ENCODE data around the gene DENND4C. TPM values are rescaled to one million over a fixed set of nuclear protein-coding genes. Genes with fewer than 3 reads are reported as not detected.
"Not testable (repeated sequence)": the region's sequence is repeated elsewhere in the genome, so short reads cannot be mapped to it uniquely, and the experiment has no call there.

The DENND4C gene
- total RNA-seq, 2 experiments from 2014 or later, result 28.8 to 38.6 TPM

DNA sequence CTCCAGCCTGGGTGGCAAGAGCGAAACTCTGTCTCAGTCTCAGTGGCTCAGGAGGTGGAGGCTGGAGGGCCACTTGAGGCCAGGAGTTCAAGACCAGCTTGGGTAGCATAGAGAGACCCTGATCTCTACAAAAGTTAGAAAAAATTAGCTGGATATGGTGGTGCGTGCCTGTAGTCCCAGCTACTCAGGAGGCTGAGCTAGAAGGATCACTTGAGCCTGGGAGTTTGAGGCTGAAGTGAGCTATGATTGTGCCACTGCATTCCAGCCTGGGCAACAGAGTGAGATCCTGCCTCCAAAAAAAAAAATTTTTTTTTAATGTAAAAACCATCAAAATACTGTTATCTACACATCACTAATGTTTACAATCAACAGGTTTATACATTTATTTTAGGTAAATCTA lies 24.6 kb downstream of the DENND4C start:
- Mint-ChIP-seq H3K4me1 (peaks cover 19% of the 10 kb centered on the region), H3K4me3 (no peak overlapping the region), H3K9me3 (ENCODE audit: low read depth) (peaks cover 2% of the 10 kb centered on the region), H3K27ac (no peak overlapping the region), H3K27me3 (no peaks in the 10 kb centered on the region), H3K36me3 (peaks cover 5% of the 10 kb centered on the region)
- no peak for ATAC-seq
- DNase-seq, result no peak
- CTCF ChIA-PET, result no interaction called here

DNA sequence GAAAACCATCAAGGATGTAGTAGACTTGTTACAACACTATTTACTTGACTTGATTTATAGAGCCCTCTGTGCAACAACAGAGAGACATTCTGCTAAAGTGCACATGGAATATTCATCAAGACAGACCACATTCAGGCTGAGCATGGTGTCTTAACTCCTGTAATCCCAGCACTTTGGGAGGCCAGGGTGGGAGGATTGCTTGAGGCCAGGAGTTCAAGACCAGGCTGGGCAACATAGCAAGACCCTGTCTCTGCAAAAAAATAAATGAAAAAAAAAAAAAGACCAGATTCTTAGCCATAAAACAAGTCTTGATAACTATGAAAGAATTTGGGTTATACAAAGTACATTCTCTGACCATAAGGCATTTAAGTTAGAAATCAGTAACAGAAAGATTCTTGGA lies 25.3 kb downstream of the DENND4C start:
- Mint-ChIP-seq H3K4me3 (no peak overlapping the region), H3K27me3 (no peaks in the 10 kb centered on the region), H3K36me3 (peaks cover 2% of the 10 kb centered on the region), H3K27ac (no peak overlapping the region), H3K9me3 (ENCODE audit: low read depth) (peaks cover 2% of the 10 kb centered on the region), H3K4me1 (peaks cover 12% of the 10 kb centered on the region)
- CTCF ChIA-PET, result interaction anchor here (0.7 kb wide), 1 partner anchor 24 kb away, joined by 3 read pairs; no protein-coding TSS in a partner anchor
- DNase-seq (no peak), ATAC-seq (no peak)

DNA sequence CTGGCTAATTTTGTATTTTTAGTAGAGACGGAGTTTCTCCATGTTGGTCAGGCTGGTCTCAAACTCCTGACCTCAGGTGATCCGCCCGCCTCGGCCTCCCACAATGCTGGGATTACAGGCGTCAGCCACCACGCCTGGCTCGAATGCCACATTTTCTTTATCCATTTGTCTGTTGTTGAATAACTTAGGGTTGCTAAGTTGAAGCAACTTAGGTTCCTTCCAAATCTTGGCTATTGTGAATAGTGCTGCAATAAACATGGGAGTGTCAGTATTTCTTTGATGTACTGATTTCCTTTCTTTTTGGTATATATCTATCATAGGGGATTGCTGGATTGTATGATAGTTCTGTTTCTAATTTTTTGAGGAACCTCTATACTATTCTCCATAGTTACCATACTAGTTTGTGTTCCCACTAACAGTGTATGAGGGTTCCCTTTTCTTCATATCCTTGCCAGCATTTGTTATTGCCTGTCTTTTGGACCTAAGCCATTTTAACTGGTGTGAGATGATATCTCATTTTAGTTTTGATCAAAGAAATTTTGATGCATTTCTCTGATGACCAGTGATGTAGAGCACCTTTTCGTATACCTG lies 29.3 kb downstream of the DENND4C start:
- H3K27me3 Mint-ChIP-seq; ATAC-seq; H3K9me3 Mint-ChIP-seq (ENCODE audit: low read depth); CTCF ChIA-PET; H3K4me3 Mint-ChIP-seq; H3K27ac Mint-ChIP-seq; DNase-seq: not testable (repeated sequence)
- peaks cover 12% of the 10 kb centered on the region for H3K4me1 Mint-ChIP-seq
- peaks cover 11% of the 10 kb centered on the region for H3K36me3 Mint-ChIP-seq

DNA sequence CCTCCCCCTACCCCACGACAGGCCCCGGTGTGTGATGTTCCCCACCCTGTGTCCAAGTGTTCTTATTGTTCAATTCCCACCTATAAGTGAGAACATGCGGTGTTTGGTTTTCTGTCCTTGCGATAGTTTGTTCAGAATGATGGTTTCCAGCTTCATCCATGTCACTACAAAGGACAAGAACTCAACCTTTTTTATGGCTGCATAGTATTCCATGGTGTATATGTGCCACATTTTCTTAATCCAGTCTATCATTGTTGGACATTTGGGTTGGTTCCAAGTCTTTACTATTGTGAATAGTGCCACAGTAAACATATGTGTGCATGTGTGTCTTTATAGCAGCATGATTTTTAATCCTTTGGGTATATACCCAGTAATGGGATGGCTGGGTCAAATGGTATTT lies 35.1 kb downstream of the DENND4C start:
- H3K4me3 Mint-ChIP-seq; ATAC-seq; CTCF ChIA-PET; H3K27me3 Mint-ChIP-seq; DNase-seq; H3K27ac Mint-ChIP-seq; H3K9me3 Mint-ChIP-seq (ENCODE audit: low read depth): not testable (repeated sequence)
- Mint-ChIP-seq H3K4me1 (peaks cover 48% of the 10 kb centered on the region), H3K36me3 (peaks cover 36% of the 10 kb centered on the region)

DNA sequence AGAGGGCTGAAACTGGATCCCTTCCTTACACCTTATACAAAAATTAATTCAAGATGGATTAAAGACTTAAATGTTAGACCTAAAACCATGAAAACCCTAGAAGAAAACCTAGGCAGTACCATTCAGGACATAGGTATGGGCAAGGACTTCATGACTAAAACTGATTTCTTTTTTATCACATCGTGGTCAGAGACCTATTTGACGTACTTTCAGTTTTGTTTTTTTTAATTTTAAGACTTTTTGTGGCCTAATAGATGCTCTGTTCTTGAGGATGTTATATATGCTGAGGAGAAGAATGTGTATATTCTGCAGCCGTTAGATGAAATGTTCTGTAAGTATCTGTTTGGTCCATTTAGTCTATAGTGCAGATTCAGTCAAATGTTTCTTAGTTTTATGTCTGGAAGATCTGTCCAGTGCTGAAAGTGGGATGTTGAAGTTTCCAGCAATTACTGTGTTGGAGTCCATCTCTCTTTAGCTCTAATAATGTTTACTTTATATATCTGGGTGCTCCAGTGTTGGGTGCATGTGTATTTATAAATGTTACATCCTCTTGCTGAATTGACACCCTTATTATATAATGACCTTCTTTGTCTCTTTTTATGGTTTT lies 36.4 kb downstream of the DENND4C start:
- H3K9me3 Mint-ChIP-seq (ENCODE audit: low read depth); DNase-seq; CTCF ChIA-PET; H3K27me3 Mint-ChIP-seq: not testable (repeated sequence)
- Mint-ChIP-seq H3K36me3 (peaks cover 37% of the 10 kb centered on the region), H3K27ac (peak overlapping the region; percentile 65), H3K4me3 (peak overlapping the region; percentile 55), H3K4me1 (peaks cover 46% of the 10 kb centered on the region)
- peak; percentile 64 for ATAC-seq

DNA sequence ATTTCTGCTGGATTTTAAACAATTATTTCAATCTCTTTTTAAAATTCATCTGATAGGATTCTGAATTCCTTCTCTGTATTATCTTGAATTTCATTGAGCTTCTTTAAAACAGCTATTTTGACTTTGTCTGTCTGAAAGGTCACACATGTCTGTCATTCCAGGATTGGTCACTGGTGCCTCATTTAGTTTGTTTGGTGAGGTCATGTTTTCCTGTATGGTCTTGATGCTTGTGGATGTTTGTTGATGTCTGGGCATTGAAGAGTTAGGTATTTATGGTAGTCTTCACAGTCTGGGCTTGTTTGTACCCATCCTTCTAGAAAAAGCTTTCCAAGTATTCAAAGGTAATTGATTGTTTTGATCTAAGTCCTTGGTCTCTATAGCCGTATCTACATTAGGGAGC lies 39.1 kb downstream of the DENND4C start:
- H3K4me1 Mint-ChIP-seq, result peaks cover 37% of the 10 kb centered on the region
- ATAC-seq, result no peak

DNA sequence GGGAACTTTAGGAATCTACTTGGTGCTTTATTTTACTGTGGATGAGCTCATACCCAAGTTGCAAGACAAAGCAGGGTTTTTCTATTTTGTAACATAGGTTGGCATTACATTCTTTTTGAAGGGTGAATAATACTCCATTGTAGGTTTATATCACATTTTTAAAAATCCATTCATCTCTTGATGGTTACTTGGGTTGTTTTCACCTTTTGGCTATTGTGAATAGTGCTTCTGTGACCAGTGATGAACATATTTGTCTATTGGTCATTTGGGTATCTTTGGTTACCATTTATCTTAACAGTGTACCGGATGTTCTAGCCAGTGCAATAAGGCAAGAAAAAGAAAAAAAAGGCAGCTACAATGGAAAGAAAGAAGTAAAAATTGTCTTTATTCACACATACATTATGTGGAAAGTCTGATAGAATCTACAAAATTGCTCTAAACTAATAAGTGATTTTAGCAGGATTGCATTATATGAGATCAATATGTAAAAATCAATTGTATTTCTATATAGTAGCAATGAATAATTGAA lies 40.0 kb downstream of the DENND4C start:
- Mint-ChIP-seq H3K36me3 (peaks cover 31% of the 10 kb centered on the region), H3K4me1 (peaks cover 36% of the 10 kb centered on the region), H3K4me3 (no peak overlapping the region), H3K27me3 (no peaks in the 10 kb centered on the region), H3K27ac (no peak overlapping the region), H3K9me3 (ENCODE audit: low read depth) (peaks cover 2% of the 10 kb centered on the region)
- no peak for ATAC-seq
- no peak for DNase-seq
- CTCF ChIA-PET, result no interaction called here

More for the DNA sequence above, 39.1 kb downstream of the DENND4C start:
- Mint-ChIP-seq H3K27me3 (no peaks in the 10 kb centered on the region), H3K9me3 (ENCODE audit: low read depth) (peaks cover 2% of the 10 kb centered on the region), H3K36me3 (peaks cover 32% of the 10 kb centered on the region), H3K27ac (peak overlapping the region; percentile 76), H3K4me3 (no peak overlapping the region)
- DNase-seq, result no peak
- CTCF ChIA-PET, result interaction anchor here (1.4 kb wide), 1 partner anchor 196 kb away, joined by 5 read pairs; no protein-coding TSS in a partner anchor

DNA sequence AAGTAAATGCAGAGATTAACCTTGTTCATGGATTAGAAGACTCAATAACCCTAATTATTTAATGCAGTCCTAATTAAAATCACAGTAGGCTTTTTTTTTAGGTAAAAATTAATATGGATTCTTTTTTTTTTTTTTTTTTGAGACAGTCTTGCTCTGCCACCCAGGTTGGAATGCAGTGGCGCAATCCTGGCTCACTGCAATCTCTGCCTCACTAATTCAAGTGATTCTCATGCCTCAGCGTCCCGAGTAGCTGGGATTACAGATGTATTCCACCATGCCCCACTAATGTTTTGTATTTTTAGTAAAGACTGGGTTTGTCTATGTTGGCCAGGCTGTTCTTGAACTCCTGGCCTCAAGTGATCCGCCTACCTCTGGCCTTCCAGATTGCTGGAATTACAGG lies 40.6 kb downstream of the DENND4C start:
- Mint-ChIP-seq H3K36me3 (peaks cover 28% of the 10 kb centered on the region), H3K4me1 (peaks cover 35% of the 10 kb centered on the region), H3K27me3 (no peaks in the 10 kb centered on the region), H3K9me3 (ENCODE audit: low read depth) (peaks cover 2% of the 10 kb centered on the region), H3K27ac (no peak overlapping the region), H3K4me3 (no peak overlapping the region)
- CTCF ChIA-PET, result no interaction called here
- ATAC-seq (no peak), DNase-seq (no peak)

DNA sequence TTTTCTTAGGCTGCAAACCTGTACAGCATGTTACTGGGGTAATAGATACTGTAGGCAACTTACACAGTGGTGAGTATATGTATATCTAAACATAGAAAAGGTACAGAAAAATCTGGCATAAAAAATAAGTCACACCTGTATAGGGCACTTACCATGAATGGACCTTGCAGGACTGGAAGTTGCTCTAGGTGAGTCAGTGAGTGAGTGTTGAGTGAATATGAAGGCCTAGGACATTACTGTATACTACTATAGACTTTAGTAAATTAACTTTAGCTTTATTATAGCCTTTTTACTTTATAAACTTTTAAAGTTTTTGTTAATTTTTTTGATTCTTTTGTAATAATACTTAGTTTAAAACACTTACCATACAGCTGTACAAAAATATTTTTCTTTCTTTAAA lies 51.3 kb downstream of the DENND4C start:
- Mint-ChIP-seq H3K9me3 (ENCODE audit: low read depth) (no peaks in the 10 kb centered on the region), H3K4me1 (peaks cover 3% of the 10 kb centered on the region), H3K36me3 (no peaks in the 10 kb centered on the region), H3K27me3 (no peaks in the 10 kb centered on the region), H3K27ac (no peak overlapping the region), H3K4me3 (no peak overlapping the region)
- DNase-seq, result no peak
- CTCF ChIA-PET, result interaction anchor here (0.9 to 1.6 kb wide), 2 partner anchors 175 to 183 kb away, joined by 3 to 4 read pairs; no protein-coding TSS in a partner anchor
- ATAC-seq, result no peak

DNA sequence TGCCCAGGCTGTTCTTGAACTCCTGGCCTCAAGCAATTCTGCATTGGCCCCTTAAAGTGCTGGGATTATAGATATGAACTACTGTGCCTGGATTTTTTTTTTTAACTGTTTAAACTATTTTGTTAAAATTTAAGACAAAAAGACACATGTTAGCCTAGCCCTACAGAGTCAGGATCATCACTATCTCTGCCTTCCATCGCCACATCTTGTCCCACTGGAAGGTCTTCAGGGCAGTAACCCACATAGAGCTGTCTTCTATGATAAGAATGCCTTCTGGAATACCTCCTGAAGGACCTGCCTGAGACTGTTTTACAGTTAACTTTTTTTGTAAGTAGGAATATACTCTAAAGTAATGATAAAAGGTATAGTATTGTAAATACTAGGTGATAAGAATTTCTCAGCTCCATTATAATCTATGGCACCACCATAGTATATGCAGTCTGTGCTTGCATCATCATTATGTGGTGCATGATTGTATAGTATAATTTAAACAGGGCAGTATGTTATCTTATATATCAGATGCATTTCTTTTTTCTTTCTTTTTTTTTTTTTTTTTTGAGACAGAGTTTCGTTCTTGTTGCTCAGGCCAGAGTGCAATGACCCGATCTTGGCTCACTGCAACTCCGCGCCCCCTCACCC lies 52.7 kb downstream of the DENND4C start:
- Mint-ChIP-seq H3K27me3 (no peaks in the 10 kb centered on the region), H3K4me3 (no peak overlapping the region), H3K27ac (no peak overlapping the region), H3K9me3 (ENCODE audit: low read depth) (no peaks in the 10 kb centered on the region), H3K36me3 (no peaks in the 10 kb centered on the region), H3K4me1 (peaks cover 3% of the 10 kb centered on the region)
- DNase-seq (no peak), ATAC-seq (no peak)
- CTCF ChIA-PET, result no interaction called here

DNA sequence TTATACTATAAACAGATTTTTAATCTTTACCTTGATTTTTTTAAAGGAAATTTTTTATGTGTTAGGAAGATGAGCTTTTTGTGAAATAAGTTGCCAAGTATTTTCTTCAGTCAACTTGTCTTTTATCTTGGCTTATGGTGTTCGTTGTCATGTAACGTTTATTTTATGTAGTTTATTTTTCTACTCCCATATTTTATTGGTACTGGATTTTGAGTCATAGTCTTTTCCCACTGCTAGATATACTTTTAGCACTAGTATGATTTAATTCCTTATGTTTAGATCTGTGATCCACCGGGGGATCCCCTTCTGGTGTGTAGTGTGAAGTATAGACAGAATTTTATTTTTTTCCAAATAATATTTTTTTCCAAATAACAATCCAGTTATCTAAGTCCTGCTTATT lies 54.2 kb downstream of the DENND4C start:
- H3K27me3 Mint-ChIP-seq, result no peaks in the 10 kb centered on the region
- H3K4me3 Mint-ChIP-seq, result no peak overlapping the region
- no peaks in the 10 kb centered on the region for H3K9me3 Mint-ChIP-seq (ENCODE audit: low read depth)
- ATAC-seq (no peak), DNase-seq (no peak)
- CTCF ChIA-PET, result no interaction called here
- H3K36me3 Mint-ChIP-seq, result peaks cover 4% of the 10 kb centered on the region
- peaks cover 3% of the 10 kb centered on the region for H3K4me1 Mint-ChIP-seq
- H3K27ac Mint-ChIP-seq, result no peak overlapping the region

DNA sequence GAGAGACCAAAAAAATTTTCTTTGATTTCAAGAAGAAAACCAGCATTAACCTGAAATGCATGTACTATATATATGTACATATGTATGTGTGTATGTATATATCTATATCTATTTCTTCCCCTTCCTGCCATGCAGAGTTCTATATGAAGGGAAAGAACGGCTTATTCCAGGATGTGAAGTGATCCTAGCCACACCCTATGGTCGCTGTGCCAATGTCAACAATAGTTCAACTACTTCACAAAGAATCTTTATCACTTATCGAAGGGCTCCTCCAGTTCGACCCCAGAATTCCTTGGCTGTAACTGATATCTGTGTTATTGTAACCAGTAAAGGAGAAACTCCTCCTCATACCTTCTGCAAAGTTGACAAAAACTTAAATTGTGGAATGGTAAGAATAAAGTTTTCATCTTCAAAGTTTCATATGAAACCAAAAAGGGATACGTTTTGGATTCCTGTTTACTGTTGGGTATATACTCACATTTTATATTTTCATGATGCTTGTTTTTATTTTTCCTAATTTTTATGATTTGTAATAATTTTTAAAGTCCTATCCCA lies 56.2 kb downstream of the DENND4C start:
- ATAC-seq, result no peak
- peaks cover 12% of the 10 kb centered on the region for H3K36me3 Mint-ChIP-seq
- no peaks in the 10 kb centered on the region for H3K27me3 Mint-ChIP-seq
- no peaks in the 10 kb centered on the region for H3K9me3 Mint-ChIP-seq (ENCODE audit: low read depth)
- no peak overlapping the region for H3K27ac Mint-ChIP-seq
- no peak overlapping the region for H3K4me3 Mint-ChIP-seq
- peaks cover 3% of the 10 kb centered on the region for H3K4me1 Mint-ChIP-seq
- CTCF ChIA-PET, result interaction anchor here (1.0 to 1.2 kb wide), 2 partner anchors 10 to 178 kb away, joined by 3 to 4 read pairs; no protein-coding TSS in a partner anchor
- no peak for DNase-seq

DNA sequence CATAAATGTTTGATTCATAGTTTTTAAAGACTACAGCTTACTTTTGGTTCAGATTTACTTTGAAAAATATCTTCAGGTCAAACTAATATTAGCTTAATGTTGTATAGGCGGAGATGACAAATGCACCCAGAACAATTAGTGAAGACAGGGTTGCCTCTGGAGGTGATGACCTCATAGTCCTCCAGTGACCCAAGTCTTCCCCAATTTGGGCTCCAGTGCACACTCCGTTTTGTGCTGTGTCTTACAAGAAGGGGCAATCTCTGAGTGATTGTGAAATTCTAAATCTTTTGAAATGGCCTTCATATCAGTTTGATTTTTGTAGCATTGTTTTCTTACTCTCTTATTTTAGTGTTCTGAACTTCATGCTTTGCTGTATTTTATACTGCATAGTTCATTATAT lies 57.6 kb downstream of the DENND4C start:
- H3K27ac Mint-ChIP-seq, result no peak overlapping the region
- H3K9me3 Mint-ChIP-seq (ENCODE audit: low read depth), result no peaks in the 10 kb centered on the region
- no peaks in the 10 kb centered on the region for H3K27me3 Mint-ChIP-seq
- DNase-seq (no peak), ATAC-seq (no peak)
- CTCF ChIA-PET, result no interaction called here
- H3K4me1 Mint-ChIP-seq, result peaks cover 3% of the 10 kb centered on the region
- peaks cover 16% of the 10 kb centered on the region for H3K36me3 Mint-ChIP-seq
- no peak overlapping the region for H3K4me3 Mint-ChIP-seq
